HCT116 (cell line): ENCODE results near the gene TMEM63A.

Source experiments
- ATF3 ChIP-seq: IDR thresholded peaks from 2 replicates; pipeline ENCODE4 v1.6.1; 2012
- CTCF ChIP-seq, 3 experiments: fragments of 200-600 bp in 1 of 3; sonication (generic) in 1 of 3; IDR thresholded peaks in 2 of 3; conservative IDR thresholded peaks in 1 of 3; 2 replicates each; pipeline ENCODE4 v1.5.1; 2012 to 2017; ENCODE audit warnings: low read depth in 2 of 3, low read length in 2 of 3, antibody characterized with exemption in 1 of 3, borderline replicate concordance in 1 of 3, control low read depth in 1 of 3, mild to moderate bottlenecking in 1 of 3, mixed read lengths in 1 of 3, mixed run types in 1 of 3, moderate library complexity in 1 of 3; ENCODE audit not compliant: insufficient read depth in 1 of 3
- EGR1 ChIP-seq: IDR thresholded peaks from 2 replicates; pipeline ENCODE4 v1.6.1; 2012; ENCODE audit warnings: low read depth
- EZH2 ChIP-seq: fragments of 200-600 bp; sonication (generic); IDR thresholded peaks from 2 replicates; pipeline ENCODE4 v1.6.1; 2017; ENCODE audit warnings: antibody characterized with exemption, mixed run types
- MAX ChIP-seq: IDR thresholded peaks from 2 replicates; pipeline ENCODE4 v1.6.1; 2012
- POLR2AphosphoS5 ChIP-seq: IDR thresholded peaks from 2 replicates; pipeline ENCODE4 v1.6.1; 2011; ENCODE audit warnings: mild to moderate bottlenecking, low read depth, low read length, moderate library complexity
- REST ChIP-seq: IDR thresholded peaks from 2 replicates; pipeline ENCODE4 v1.6.1; 2012; ENCODE audit warnings: low read depth
- SP1 ChIP-seq: IDR thresholded peaks from 2 replicates; pipeline ENCODE4 v1.6.1; 2012; ENCODE audit warnings: low read depth
- SRF ChIP-seq: IDR thresholded peaks from 2 replicates; pipeline ENCODE4 v1.6.1; 2012; ENCODE audit warnings: low read depth
- TCF7L2 ChIP-seq: IDR thresholded peaks from 2 replicates; pipeline ENCODE4 v1.7.0; 2011; ENCODE audit warnings: borderline replicate concordance, inconsistent platforms; ENCODE audit not compliant: insufficient read depth, insufficient read length; ENCODE audit errors: extremely low read depth

GRCh38 chr1:225855503-225856300 is 26.5 kb downstream of the TMEM63A start:
- 0 out of 6 replicates have a peak, but pooled peaks of 1 of the 3 experiments have one; percentile 1 for TF ChIP-seq CTCF (IDR thresholded peaks at IDR 0.05 in 2 of 3, conservative IDR thresholded peaks at IDR 0.05 in 1 of 3; ENCODE audit: borderline replicate concordance in 1 of 3, insufficient read depth in 1 of 3, low read depth in 2 of 3, low read length in 2 of 3)
- TF ChIP-seq TCF7L2, result no peak
- no peak for TF ChIP-seq EZH2
- TF ChIP-seq ATF3, result no peak
- TF ChIP-seq POLR2AphosphoS5, result no peak
- no peak for TF ChIP-seq SP1
- no peak for TF ChIP-seq EGR1
- TF ChIP-seq REST, result no peak
- no peak for TF ChIP-seq SRF
- no peak for TF ChIP-seq MAX
